ENCODE measurements around the gene VARS1.
"Not testable (repeated sequence)": the region's sequence is repeated elsewhere in the genome, so short reads cannot be mapped to it uniquely, and the experiment has no call there.

The VARS1 gene

DNA sequence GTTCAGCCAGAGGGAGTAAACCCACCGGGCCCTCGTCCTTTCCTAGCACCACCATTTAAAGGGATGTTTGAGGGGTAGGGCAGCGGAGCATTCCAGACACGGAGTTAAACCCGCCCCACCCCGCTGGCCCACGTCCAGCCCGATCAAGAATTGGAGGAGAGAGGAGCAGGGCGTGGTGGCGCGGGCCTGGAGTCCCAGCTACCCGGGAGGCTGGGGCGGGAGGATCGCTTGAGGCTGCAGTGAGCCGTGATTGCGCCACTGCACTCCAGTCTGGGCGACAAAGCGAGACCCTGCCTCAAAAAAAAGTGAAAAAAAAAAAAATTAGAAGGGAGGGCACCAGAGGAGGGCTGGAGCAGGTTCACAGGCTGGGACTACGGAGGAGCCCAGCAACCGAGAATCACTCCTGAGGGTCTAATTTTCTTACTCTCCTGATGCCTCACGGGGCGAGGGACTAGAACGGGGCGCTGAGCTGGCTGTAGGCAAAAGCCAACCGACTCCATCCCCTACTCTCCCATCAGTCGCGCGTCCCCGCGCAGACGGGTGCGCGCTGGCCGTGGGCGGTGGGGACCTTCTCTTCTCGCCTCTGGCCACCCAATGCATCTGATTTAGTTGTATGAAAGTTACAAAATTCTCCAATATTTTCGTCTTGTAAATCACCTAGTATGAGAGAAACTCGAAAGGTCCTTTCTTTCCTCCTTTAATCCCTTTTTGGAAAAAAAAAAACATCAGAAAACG, 25.9 kb upstream of the VARS1 start:
- DNase-seq: peak; percentile 67 to 76

DNA sequence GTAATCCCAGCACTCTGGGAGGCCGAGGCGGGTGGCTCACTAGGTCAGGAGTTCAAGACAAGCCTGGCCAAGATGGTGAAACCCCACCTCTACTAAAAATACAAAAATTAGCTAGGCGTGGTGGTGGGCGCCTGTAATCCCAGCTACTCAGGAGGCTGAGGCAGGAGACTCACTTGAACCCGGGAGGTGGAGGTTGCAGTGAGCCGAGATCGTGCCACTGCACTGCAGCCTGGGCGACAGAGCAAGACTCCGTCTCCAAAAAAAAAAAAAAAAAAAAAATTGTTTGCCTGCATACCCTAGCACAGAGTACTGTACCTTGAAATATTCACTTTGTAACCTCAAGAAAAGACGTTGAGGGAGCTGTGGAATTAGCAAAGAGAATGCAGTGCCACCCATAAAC, 24.8 kb upstream of the VARS1 start:
- DNase-seq: not testable (repeated sequence)

DNA sequence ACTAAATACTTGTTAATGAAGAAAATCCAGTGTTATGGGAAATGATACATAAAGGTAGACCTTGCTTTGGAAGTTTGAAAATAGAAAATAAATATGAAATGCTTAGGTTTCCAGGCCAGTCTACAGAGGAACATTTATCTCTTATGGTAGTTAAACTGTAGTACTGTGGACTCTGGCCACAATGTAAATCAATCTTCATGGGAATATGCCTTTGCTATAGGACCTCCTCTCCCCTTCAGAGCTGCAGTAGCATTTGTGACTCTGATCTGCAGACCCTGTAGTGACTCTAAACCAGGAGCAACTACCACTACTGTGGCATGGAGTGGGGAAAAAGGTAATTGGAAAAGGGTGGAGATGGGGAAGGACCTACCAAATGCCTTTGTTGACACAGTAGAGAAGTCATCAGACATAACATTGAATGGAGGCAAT, 24.3 kb upstream of the VARS1 start:
- no peak for DNase-seq

DNA sequence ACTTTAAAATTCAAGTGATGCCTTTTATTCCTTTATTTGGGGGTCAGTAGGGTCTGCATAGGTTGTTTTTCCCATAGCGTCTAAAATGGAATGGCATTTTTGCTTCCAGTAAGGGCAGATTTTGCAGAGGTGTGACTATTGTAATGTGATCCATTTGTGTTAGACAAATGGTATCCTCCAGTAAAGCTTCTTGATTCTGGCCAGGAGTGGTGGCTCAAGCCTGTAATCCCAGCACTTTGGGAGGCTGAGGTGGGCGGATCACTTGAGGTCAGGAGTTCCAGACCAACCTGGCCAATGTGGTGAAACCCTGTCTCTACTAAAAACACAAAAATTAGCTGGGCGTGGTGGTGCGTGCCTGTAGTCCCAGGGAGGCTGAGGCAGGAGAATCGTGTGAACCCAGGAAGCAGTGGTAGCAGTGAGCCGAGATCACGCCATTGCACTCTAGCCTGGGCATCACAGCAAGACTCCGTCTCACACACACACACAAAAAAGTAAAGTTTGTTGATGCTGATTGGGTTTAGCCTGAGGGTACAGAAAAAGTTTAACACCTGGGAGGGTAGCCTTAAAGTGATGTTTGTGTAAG, 22.5 kb upstream of the VARS1 start:
- not testable (repeated sequence) for DNase-seq

DNA sequence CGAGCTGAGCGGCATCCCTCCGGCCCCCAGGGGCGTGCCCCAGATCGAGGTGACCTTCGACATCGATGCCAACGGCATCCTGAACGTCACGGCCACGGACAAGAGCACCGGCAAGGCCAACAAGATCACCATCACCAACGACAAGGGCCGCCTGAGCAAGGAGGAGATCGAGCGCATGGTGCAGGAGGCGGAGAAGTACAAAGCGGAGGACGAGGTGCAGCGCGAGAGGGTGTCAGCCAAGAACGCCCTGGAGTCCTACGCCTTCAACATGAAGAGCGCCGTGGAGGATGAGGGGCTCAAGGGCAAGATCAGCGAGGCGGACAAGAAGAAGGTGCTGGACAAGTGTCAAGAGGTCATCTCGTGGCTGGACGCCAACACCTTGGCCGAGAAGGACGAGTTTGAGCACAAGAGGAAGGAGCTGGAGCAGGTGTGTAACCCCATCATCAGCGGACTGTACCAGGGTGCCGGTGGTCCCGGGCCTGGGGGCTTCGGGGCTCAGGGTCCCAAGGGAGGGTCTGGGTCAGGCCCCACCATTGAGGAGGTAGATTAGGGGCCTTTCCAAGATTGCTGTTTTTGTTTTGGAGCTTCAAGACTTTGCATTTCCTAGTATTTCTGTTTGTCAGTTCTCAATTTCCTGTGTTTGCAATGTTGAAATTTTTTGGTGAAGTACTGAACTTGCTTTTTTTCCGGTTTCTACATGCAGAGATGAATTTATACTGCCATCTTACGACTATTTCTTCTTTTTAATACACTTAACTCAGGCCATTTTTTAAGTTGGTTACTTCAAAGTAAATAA, 21.8 kb upstream of the VARS1 start:
- DNase-seq: peak in 1 of 2 donors; percentile 52

DNA sequence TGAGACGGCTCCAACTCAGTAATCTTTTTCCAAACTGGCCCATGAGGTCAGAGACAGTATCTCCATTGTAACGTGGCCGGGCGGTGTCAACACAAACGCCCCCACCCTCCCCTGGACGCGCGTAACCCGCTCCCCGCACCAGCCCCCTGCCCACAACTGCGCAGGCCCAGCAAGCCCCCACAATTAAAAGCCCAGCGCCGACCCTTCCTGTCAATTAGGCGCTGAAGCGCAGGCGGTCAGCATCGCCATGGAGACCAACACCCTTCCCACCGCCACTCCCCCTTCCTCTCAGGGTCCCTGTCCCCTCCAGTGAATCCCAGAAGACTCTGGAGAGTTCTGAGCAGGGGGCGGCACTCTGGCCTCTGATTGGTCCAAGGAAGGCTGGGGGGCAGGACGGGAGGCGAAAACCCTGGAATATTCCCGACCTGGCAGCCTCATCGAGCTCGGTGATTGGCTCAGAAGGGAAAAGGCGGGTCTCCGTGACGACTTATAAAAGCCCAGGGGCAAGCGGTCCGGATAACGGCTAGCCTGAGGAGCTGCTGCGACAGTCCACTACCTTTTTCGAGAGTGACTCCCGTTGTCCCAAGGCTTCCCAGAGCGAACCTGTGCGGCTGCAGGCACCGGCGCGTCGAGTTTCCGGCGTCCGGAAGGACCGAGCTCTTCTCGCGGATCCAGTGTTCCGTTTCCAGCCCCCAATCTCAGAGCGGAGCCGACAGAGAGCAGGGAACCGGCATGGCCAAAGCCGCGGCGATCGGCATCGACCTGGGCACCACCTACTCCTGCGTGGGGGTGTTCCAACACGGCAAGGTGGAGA, 19.7 kb upstream of the VARS1 start, which contains the start of the genes HSPA1A and HSPA1L:
Gene HSPA1A, plus strand, starts transcription at position 519 of the 814 bp plus-strand sequence. Its CDS starts 214 bp downstream, at position 733.
Gene HSPA1L, minus strand, starts transcription at position 259 of the 814 bp plus-strand sequence. CDS start 3,311 bp downstream, outside the sequence.
- DNase-seq: peak; percentile 95 to 97

DNA sequence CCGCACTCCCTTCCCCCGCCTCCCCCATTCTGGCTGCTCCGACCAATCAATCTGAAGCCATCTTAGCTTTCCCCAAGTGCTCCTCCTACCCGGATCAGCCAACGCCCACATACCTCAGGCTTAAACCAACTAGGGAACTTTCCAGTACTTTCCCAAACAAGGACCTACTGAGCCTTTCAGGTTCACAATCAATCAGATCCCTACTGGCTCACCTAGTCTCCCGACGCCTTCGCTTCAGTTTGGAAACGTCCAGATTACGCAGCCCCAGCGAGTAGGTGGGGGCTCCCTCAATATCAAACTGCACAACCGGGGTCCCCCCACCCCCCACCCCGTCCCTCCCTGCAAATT, 19.1 kb upstream of the VARS1 start:
- DNase-seq: peak; percentile 97 to 100

DNA sequence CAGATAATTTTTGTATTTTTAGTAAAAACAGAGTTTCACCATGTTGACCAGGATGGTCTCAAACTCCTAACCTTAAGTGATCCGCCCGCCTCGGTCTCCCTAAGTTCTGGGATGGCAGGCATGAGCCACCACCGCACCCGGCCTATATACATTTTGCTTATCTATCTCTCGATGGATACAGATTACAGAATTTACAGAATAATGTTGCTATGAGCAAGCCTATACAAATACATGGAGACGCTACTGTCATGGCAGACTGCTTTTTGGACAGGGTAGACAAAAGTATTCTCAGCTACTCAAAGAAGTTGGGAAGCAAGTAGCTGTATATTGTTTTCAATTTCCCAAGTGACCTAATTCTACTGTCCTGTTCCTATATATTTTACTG, 17.9 kb upstream of the VARS1 start:
- DNase-seq: no peak

DNA sequence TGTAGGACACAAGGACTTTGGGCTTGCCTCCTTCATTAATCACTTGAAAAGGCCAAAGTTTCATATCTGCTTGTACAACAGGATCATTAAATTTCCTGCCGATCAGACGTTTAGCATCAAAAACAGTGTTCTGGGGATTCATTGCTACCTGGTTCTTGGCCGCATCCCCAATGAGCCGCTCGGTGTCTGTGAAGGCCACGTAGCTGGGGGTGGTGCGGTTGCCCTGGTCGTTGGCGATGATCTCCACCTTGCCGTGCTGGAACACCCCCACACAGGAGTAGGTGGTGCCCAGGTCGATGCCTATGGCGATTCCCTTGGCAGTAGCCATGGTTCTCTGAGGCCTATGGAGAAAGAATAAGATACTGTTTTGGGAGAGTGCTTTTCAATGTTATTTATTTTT, 16.1 kb upstream of the VARS1 start:
- DNase-seq: no peak

DNA sequence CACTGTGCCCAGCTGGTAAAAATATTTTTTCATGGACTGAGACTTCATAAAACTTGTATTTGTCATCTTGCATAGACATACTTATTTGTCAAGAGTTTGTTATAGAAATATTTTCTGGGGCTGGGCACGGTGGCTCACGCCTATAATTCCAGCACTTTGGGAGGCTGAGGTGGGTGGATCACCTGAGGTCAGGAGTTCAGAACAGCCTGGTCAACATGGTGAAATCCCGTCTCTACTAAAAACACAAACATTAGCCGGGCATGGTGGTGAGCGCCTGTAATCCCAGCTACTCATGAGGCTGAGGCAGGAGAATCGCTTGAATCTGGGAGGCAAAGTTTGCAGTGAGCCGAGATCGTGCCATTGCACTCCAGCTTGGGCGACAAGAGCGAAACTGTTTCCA, 13.0 kb upstream of the VARS1 start:
- not testable (repeated sequence) for DNase-seq

DNA sequence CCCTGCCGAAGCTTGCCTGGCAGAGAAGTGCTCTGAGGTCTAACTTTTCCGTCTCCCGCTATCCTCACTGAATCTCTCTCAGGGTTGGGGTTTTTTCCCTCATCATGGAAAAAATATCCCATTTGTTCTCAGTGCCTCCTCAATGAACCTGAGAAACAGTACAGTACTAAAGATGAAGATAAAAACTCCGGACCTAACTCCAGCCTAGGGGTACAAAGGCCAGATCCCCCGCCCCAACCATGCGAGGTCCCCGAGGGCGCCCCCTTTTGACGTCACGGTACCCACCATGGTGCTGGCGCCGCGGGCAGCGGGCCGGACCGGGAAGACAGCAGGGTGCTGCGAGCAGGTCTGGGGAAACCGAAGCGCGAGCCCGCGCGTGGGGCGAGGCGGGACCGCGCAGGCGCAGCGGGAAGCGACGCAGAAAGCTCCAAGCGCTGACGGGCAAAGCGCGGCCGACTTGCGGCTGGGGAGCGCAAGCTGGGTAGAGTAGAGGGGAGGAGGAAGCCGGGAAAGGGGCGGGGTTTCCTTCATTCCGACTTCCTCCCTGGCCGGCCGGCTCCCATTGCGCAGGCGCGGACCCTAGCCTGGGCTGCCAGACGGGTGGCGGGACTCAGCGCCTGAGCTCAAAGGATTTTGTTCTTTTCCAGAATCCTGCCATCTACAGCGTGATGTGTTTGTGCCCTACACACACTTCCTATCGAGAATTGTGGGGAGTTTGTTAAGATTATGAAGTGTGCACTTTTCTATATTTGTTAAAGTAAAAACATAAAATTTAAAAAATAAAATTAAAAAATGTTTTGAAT, 11.1 kb upstream of the VARS1 start, which contains the start of gene LSM2:
Gene LSM2, minus strand, starts transcription at position 497 of the 803 bp plus-strand sequence. Its CDS starts 209 bp downstream, at position 288.
- DNase-seq: peak; percentile 97 to 98

DNA sequence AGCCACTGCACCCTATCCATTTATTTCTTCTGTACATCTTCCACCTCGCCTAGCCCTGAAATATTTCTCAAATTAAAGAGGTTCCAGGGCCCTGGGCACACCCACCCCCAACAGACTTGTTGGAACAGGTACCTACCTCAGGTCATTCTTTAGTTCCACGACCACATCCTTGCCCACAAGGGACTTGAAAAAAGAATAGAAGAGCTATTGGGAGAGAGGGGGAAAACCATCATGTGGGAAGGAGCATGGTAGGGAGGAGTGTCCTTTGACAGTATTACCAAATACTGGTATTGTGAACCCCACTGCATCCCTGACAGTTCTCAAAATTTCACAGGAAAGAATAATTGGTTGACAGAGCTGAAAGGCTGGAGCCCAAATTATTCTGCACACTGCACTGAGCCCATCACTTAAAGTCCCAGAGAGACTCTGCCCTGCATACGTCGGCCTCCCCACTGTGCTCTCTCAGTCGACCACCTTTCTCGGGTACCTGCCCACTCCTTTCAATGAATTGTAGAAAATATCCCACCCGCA, 10.5 kb upstream of the VARS1 start:
- no peak for DNase-seq

DNA sequence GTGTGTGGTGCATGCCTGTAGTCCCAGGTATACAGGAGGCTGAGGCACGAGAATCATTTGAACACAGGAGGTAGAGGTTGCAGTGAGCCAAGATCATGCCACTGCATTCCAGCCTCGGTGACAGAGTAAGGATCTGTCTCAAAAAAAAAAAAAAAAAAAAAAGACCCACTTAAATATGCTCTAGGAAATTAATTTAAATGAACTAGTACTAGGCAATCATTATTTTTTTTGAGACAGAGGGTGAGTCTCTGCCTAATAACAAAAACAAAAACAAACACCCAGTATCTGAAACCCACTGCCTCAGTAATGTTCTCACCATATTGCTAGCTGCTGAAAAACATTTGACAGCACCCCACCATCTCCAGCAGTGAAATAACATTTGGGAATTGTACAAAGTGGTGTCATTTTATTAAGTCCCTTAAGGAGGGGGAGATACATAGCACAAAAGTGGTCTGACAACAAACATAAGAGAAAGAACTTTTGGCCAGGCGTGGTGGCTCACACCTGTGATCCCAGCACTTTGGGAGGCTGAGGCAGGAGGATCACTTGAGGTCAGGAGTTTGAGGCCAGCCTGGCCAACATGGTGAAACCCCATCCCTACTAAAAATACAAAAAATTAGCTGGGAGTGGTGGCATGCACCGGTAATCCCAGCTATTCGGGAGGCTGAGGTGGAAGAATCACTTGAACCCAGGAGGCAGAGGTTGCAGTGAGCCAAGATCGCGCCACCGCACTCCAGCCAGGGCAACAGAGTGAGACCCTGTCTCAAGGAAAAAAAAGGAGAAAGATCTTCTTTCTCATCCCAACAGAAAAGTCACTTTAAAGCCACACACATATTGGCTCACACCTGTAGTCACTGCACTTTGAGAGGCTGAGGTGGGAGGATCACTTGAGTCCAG, 5.7 kb upstream of the VARS1 start:
- not testable (repeated sequence) for DNase-seq

DNA sequence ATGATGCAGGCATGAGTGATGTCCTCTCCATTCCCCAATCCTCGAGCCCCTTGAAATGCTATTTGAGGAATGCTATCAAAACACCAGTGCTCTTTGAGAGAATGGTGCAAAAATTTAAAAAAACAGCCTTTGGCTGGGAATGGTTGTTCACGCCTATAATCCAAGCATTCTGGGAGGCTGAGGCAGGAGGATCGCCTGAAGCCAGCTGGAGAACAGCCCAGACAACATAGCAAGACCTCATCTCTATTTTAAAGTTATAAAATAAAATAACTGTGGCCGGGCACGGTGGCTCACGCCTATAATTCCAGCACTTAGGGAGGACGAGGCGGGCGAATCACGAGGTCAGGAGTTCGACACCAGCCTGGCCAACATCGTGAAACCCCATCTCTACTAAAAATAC, 4.2 kb upstream of the VARS1 start:
- DNase-seq: no peak

DNA sequence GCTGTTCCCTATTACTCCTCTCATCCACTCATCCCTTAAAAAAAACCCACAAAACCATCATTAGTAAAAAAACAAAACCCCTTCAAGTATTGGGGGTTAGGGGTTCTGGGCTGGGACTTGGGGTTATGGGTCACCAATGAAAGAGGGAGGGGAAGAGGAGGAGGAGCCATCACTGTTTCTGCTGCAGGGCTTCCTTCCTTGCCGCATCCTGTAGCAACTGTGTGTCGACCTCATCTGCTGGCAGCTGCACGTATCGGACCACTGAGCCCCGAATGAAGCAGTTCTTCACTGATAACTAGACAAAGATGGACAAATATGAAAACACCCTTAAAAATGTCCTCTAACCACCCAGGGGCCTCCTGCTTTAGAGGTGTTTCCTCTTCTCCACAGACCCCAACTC, 2.0 kb upstream of the VARS1 start:
- no peak for DNase-seq

DNA sequence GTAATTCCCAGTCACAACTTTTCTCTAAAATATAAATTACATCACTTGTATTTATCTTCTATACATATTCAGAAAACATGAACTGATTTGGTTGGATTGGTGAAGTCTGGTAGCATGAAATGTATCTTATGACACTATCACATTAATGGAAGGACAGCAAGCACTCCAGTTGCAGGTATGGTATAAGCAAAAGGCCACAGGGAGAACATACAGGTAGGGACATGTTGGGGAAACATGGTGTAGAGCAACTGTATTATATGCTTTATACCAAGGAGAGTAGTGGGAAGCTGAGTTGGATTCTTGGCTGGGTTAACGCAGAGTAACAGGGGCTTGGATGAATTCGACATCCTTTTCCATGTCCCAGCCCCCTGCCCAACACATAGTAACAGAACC, 1.4 kb upstream of the VARS1 start:
- DNase-seq: no peak

DNA sequence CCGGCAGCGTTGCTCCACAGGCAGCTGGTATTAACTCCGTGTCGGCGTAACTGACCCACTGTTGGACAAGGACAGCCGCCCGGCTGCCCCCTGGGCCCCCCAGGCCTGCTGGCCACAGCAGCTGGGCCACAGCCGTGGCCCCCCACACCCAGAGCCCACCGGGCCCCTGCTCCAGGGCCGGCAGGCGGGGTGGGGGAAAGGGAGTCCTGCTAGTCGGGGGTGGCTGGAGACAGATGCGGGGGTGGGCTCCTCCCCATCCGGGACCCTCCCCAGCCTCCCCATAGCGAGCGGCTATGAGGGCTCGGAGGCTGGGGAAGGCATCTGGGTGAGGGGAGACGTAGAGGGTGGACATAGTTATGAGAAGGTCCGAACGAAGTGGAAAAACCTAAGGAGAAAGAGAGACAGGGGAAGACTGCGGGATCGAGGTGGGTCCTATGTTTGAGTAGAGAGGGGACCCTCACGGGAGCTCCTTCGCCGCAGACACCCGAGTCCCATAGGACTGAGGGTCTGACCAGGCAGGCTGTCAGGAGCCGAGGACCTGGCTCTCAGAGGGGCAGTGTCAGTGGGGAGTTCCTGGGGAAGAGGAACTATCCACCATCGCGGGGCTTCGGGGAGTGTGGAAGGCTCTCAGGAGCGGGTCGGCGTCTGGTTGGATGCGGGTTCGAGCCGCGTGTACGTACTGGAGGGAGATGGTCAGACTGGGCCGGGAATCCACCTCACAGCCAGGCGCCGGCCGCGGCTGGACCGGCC, 511 bp downstream of the VARS1 start:
- DNase-seq: peak; percentile 59 to 62

DNA sequence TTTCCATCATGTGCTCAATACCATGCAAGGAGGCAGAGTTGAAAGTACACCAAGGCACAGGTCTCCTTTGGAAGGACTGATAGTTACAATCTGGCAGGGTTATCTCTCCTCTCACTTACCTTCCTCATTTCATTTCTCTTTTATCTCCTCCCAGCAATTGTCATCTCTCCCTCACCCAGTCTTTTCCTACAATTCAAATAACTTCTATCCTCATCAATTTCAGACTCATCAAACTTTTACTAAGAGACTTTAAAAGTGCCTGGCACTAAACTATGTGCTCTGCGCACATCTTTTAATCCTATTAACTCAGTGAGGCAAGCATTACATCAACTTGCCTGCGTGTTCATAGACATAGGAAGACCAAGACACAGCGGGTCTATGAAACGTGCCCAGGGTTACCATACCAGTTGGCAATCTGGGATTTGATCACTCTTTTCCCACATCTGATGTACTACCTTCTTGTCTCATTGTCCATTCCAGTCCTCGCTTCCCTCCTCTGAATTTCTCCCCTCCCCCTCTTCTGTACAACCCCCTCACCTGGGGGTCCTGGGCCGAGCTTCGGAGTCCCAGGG, 1.2 kb downstream of the VARS1 start:
- DNase-seq: peak in 1 of 2 donors; percentile 12

DNA sequence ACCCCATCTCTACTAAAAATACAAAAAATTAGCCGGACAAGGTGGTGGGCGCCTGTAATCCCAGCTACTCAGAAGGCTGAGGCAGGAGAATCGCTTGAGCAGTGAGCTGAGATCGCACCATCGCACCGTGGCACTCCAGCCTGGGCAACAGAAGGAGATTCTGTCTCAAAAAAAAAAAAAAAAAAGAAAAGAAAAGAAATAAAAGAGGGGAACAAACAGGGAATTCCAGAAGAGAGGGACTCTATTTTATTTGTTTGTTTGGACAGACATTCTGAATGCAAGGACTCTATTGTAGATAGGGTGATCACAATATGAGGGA, 1.7 kb downstream of the VARS1 start:
- not testable (repeated sequence) for DNase-seq

Measured in inflammatory macrophage treated with lipopolysaccharide for 1 hour (primary cell).